DMS53 (cell line): Measurements from ENCODE around the gene MBTPS1.

ENCODE experiments used
- DNase-seq: peaks from one replicate; lab custom pipeline; 2025; lab: John Stamatoyannopoulos, UW

Gene MBTPS1

DNA sequence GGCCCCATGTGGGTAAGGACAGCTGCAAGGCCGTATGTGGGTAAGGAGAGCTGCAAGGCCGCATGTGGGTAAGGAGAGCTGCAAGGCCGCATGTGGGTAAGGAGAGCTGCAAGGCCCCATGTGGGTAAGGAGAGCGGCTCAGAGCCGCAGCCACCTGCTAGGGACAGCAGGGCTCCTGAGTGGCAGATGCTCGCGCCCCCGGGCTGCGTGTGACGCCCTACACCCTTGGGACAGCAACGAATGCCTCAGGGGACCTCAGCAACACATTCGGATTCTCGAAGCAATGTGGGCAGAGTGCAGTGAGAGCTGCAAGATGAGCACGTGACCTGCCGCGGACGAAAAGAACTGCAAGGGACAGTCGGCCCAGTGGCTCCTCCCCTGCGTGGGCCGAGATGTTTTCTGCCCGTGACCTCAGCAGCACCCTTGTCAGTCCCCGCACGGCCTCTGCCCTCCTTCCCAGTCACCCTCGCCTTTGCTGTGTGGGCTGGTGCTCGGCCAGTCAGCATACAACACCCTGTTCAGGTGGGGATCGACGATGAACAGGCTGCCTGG lies 64.6 kb downstream of the MBTPS1 start:
- DNase-seq: no peak

DNA sequence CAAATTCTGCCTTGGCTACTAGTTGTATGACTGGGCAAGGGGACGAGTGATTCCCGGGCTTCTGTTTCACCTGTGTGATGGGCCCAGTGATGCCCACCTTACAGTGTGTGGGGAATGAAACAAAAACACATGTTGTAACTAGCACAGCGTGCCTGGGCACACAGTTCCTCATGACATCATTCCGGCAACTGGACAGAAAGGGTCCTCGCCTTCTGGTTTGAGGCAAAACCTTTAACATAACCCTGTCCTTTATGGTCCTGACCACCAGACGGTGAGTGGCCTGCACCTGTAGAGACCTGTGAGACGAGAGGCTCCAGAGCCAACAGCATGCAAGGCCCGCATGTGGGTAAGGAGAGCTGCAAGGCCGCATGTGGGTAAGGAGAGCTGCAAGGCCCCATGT lies 66.4 kb downstream of the MBTPS1 start:
- DNase-seq: no peak

DNA sequence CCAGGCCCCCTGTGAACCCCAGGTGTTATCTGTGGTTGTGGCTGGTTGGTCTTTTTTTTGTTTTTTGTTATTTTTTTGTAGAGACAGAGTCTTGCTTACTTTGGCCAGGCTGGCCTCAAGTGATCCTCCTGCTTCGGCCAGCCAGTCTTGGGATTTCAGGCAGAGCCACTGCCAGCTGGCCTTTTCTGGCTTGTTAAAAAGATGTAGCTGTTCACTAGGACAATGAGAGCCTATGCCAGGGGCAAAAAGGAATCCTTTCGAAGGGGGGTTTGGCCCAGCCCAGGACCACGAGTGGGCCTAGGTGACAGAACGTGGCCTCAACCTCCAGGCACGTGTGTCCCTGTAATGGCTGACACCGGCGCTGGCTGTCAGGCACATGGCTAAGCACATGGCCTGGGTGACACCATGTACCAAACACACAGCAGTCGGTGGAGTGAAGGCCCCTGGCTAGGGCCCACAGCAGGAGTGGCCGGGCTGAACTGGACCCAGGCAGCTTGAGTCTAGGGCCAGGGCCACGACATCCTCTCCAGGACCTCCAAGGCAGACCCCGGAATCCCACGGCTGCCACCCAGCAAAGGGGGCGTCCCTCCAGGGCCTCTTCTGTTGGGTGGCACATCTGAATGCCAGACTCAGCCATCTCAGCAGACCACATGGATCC lies 67.2 kb downstream of the MBTPS1 start:
- DNase-seq: no peak

DNA sequence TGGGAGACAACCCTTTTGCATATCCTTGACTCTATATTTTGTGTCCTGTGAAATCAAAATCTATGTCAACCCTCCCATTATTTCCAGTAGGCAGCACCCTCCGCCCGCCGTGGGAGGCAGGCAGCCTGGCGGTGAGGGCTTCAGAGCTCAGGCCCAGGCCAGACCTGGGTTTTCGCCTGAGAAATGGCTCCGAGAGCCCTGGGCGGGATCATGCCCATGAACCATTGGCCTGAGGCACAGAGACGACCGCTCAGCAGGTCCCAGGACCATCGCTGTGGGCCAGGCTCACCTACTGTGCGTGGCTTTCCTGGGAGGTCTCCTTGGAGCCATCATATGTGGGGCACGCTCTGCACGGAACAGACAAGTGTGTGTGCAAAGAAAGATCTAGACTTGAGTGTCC lies 67.9 kb downstream of the MBTPS1 start:
- peak; percentile 24 for DNase-seq

DNA sequence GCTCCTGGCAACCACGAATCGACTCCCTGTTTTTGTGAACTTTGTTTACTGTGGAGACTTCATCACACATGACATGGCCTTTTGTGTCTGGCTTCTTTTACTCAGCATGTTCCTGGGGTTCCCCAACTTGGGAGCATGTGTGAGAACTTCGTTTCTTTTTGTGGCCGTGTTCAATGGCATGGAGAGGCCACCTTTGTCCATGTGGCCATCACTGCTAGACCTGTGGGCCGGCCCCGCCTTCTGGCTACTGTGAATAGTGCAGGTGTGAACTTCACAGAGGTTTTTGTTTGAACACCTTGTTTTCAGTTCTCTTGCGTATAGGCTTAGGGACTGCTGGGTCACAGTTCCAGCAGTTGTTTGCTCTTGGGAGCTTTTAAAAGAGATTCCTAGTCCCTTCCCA lies 68.5 kb downstream of the MBTPS1 start:
- peak; percentile 88 for DNase-seq

DNA sequence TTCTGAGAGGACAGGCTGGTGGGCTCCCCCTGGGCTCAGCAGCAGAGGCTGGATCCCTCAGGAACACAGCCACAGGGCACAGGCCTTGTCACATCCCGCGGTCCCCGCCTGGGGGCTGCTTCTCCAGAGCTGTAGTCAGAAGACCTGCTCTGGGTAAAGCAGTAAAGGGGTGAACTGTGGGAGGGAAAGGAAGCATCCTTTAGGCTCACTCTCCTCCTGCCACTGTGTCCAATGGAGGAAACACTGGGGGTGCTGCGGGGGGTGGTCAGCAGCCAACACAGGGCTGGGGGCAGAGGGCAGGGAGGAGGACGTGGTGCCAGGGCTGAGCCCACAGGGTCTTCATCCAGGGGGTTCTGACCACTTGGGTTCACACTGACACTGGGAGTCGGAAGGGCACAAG lies 69.1 kb downstream of the MBTPS1 start:
- no peak for DNase-seq

DNA sequence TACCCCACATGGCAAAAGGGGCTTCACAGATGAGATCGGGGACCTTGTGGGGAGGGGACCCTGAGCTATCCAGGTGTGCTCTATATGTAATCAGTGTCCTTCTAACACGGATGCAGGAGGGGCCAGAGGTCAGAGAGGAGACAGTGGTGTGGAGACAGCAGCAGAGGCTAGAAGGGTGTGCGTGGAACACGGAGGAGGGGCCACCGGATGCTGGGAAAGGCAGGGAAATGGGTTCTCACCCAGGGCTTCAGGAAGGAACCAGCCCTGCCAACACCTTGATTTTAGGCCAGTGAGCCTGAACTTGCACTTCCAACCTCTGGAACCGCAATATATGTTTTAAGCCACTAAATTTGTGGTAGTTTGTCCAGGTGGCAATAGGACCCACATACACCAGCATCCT lies 69.5 kb downstream of the MBTPS1 start:
- no peak for DNase-seq

DNA sequence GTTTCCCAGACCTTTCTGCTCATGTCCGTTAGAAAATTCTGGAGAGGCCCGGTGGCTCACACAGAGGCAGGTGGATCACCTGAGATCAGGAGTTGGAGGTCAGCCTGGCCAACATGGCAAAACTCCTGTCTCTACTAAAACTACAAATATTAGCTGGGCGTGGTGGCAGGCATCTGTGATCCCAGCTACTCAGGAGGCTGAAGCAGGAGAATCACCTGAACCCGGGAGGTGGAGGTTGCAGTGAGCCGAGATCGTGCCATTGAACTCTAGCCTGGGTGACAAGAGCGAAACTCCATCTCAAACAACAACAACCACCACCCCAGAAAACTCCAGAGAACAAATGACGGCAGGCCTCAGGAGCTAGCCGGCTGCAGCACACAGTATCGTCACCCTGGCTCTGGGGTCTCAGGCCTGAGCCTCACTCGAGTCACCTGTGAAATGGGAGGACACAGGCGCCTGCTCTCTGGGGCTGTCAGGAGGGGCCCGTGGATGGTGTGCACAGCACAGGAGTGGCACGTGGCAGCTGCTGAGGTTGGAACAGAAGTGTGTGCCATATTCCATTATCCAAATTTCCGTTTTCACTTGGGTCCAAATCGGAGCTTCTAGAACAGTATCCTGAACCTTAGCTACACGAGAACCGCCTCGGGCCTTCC lies 70.8 kb downstream of the MBTPS1 start:
- no peak for DNase-seq

DNA sequence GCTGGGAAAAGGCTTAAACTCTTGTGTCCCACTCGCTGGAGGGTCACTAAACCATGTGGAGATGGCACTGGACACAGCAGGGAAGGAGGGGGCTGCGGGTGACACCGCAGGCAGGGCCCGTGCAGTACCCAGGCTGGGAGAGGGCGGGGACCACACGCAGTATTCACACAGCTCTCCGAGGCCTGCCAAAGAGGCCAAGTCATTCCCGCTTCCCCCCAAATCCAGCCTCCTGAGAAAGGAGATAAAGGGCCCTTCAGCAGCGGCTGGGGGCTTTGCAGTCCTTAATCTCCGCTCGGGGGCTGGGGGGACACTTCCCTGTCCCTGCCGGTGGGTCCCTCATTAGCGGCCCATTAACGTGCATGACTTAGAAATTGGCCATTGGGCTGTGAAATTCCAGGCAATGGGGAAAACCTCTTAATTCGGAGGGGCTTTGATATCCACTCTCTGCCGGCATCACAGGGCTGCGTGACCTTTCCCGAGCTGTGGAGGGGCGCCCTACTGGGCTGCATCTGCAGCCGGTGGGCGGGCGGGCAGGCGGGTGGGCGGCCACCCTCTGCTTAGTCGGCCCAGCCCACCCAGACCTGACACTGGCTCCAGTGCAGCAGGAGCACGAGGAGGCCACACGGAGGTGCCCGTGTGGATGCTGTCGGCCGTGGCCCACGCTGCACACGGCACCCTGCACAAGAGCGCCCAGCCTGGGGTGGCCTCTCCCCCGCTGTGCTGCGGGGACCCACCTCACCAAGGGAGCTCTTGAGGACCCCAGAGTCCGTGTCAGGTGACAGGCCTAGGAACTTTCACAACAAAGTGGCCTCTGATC lies 71.5 kb downstream of the MBTPS1 start:
- no peak for DNase-seq

DNA sequence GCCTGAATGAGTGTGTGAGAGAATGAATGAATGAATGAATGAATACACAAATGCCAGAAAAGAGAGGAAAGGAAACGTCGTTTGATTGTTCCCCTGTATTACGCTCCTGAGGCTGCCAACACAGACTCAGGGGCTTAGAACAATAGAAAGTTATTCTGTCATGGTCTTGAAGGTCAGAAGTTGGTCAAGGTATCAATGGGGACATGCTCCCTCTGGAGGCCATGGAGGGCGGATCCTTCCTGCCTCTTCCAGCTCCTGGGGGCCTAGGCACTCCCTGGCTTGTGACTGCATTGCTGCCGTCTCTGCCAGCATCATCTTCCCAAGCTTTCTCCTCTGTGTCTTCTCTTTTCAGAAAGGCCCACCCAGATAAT lies 72.6 kb downstream of the MBTPS1 start:
- peak; percentile 60 for DNase-seq

DNA sequence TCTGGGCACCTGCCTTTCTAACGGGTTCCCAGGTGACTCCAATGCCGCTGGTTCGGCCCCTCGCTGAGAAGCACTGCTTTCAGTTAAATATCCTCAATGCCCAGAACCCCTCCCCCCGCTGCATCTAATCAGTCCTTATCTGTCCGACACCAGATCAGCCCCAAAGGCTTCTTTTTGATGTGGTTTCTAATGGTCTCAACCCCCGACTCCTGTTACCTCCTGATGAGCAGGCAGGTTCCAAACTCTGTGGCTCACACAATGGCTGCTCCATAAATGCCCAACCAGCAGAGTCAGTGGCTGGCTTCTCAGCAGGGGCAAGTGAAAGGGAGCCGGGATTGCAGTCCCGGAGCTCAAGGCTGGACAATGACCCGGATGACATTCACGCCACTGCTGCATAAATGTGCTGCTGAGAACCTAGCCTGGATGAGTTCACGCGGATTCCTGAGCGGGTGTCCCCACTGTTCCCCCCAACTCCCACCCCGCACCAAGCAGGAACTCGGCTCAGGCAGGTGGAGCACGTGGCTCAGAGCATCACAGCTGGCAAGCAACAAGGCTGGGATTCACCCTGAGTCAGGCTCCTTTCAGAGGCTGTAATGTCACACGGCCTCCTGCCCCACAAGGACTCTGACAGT lies 73.1 kb downstream of the MBTPS1 start:
- peak; percentile 77 for DNase-seq

DNA sequence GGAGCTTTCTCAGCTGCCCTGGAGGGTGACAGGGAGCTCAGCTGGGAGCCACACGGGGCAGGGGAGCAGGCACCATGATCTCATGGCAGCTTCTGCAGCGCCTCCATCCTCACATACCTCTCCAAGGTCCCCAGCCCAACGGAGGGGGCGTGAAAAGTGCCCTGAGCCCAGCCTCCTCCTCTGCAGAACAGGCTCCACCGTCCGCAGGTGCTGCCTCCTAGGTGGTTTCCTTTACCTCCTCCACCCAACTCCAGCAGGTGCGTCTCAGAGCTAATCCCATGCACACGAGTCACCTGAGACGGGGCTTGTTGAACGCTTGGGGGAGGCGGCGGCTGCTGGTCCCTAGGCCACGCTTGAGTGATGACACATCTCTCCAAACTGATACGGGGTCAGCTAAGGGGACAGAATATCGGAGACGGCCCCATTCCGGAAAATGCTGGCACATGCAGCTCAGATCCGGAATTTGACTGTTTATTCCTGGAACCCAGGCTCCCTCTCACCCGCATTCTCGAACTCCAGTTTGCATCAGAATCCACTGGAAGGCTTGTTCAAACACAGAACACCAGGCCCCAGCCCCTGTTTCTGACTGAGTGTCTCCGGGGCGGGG lies 73.8 kb downstream of the MBTPS1 start:
- DNase-seq: peak; percentile 92

DNA sequence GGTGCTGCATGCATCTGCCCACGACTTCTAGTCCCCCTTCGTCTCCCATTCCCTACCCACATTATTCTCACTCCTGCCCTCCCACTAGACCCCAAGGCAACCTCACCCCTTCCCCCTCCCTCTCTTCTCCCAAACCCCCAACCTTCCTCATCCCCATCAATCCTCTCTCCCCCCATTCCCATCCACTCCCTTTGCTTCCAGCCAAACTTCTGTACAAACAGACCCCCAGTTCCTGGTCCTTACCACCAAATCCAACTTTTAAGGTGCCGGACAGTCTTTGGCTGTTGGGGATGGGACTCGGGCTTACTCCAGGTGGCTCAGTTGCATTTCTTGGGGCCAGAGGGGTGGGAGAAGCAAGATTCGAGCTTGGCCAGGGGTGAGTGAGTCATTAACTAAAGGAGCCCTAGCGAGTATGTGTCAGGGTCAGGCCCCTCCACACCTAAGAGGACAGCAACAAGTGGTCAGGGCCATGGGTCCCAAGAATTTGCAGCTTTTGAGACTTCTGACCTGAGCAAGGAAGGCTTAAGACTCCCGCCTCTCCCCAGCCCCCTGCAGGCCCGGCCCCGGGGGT lies 74.3 kb downstream of the MBTPS1 start, which contains the start of gene SLC38A8:
SLC38A8 (minus strand) TSS at position 488 of the 571 bp plus-strand sequence. CDS start 638 bp downstream, outside the sequence.
- DNase-seq: no peak

DNA sequence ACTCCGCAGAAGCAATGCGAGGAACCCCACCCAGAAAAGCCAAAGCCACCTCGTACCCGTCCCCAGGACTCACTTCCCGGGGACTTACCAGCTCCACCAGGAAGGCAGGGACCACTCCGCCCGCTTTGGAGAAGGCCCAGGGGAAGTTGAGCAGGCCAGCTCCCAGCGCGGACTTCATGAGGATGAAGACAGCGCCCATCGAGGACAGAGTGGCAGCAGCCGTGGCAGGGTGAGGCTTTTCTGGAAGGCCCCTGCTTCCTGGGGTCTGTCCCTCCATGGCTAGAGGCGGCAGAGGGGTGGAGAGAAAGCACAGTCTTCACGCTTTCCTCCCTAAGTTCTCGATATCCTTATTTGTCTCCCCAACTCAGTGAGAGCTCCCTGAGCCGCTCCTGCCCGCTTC lies 74.9 kb downstream of the MBTPS1 start:
- DNase-seq: no peak

DNA sequence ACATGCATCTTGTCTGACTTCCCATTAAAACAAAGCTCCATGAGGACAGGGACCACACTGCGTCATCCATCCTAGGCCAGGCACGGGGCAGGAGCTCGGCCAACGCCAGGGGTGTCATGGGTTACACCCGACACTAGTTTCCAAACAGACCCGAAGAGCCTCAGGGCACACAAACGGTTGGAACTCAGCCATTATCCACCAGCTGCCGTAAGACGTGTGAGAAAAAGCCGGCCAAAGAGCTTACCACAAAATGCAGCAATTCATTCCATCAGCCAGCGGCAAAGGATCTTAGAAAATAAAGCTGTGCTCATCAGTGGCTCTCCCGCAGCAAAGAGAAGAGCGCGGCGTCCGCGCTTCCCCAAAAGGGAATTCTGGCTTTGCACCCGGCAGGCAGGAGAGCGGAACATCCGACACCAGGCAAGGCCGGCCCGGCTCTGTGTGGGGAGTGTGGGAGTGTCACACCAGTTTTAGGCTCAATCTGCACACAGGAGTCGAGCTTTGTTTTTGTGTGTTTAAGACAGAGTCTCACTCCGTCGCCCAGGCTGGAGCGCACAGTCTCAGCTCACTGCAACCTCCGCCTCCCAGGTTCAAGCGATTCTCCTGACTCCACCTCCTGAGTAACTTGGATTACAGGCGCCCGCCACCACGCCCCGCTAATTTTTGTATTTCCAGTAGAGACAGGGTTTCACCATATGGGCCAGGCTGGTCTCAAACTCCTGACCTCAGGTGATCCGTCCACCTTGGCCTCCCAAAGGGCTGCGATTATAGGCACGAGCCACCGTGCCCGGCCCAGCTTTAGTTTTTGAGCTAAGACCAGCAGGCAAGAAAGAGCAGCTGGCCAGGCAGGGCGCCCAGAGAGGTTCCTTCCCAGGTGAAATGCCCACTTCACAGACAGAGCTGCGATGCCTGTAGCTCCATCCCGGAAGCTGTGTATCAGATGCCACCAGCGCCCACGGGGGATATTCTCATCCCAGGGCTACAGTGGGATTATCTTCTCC lies 75.6 kb downstream of the MBTPS1 start:
- no peak for DNase-seq

DNA sequence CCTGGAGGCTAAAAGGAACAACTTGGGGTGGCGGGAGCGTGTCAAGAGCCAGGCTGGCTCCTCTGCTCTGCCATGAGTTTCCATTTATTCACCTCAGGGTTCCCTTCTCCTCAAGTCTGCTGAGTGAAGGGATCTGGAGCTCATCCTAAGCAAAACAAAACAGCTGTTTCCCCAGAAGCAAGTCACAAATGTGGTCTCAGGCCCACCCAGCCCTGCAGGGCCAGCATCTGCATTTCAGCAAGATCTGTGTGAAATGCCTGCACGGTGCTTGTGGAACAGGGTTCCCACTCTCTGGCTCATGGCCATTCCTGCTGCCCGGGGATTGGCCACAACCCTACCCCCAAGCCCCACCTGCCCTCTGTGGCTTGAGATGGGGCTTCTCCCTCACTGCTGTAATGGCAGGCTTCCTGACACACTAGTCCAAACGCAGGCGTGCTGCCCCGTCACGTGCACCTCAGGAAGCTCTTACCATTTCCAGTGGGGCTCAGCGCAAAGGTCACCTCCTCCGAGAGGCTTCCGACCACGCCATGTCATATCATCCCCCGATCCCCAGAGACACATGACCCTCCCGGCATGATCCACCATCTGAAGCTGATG lies 76.4 kb downstream of the MBTPS1 start:
- DNase-seq: no peak

DNA sequence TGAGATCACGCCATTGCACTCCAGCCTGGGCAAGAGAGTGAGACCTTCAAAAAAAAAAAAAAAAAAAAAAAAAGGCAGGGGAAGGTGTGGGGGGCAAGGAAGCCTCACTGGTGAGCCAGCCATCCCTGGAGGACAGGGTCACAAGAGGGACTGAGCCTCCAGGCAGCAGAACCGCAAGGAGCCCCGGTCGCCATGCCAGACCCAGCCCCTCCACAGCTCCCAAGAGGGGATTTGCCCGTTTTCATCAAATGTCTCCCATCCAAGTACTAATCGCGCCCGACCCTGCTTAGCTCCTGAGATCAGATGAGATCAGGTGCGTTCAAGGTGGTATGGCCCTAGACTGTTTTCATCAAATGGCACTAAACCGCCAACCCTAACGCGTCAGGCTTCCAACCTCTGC lies 77.0 kb downstream of the MBTPS1 start:
- no peak for DNase-seq

DNA sequence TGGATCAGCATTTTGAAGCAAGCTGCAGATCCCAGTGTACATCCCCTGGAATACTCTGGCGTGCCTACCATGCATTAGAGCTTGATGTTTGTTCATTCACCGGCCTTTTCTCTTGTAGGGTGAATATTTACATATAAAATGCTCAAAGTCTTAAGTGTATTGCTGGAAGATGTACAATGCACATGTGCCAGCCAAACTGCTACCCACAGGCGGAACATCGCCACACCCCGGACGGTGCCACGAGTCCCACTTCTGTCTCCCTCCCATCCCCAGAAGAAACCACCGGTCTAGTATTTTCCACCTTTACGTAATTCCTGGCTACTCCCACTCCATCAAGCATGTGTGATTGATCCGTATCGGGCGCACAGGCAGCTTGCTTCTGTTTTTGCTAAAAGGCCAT lies 78.3 kb downstream of the MBTPS1 start:
- DNase-seq: no peak

DNA sequence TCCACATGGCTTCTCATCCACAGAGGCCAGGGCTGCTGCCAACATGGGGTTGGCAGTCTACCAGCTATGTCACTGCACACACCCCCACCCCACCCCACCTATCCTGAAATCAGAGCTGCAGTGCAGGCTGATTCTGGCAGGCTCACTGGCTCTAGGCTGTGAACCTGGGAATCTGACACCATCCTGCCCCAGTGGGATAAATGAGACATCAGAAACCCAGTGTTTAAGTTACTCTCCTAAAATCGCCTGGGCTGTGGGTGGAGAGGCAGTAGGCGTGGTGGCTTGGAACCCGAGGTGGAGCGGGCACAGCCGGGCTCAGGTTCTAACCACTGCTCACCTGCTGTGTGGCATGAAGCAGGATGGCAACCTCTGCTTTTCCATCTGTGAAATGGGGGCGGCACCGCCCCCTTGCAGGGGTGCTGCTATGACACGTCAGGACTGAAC lies 79.7 kb downstream of the MBTPS1 start:
- no peak for DNase-seq

DNA sequence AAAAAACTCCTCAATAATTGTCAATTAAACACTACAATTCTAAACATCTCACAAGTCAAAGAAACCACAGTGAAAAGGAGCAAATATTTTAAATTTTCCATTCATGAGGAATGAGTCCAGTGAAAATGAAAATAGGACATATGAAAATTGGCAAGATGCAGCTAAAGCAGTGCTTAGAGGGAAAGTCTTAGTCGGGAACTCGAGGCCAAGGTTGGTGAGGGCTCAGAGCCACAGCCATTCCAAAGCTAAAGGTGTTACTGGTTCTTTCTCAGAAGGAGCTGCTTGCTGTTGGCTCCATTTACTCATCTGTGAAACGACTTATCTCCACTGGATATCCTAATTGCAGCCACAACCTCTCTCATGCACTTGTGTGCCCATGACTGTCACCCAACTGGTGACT lies 80.6 kb downstream of the MBTPS1 start:
- DNase-seq: no peak
